ENCODE data around the gene LRRN3.

The LRRN3 gene

GRCh38 chr7:111174510-111174909 lies 83.6 kb downstream of the LRRN3 start:
- Histone ChIP-seq H2AK5ac (ENCODE audit: low read length) (no peak overlapping the region), H3K36me3 (ENCODE audit: control insufficient read depth, insufficient read depth, low read length) (no peaks in the 10 kb centered on the region), H2BK5ac (ENCODE audit: low read length) (no peak overlapping the region), H3K27ac (ENCODE audit: low read depth, low read length) (no peak overlapping the region), H3K9ac (ENCODE audit: low read length) (no peak overlapping the region), H3K4ac (ENCODE audit: low read depth, low read length) (no peak overlapping the region), H3K23ac (ENCODE audit: low read length) (no peak overlapping the region), H3K4me3 (ENCODE audit: low read length) (no peak overlapping the region), H3K27me3 (ENCODE audit: insufficient read depth, low read length, poor library complexity) (no peaks in the 10 kb centered on the region), H3K79me1 (ENCODE audit: low read length) (no peaks in the 10 kb centered on the region), H3K79me2 (ENCODE audit: control insufficient read depth, insufficient read depth, low read length) (no peaks in the 10 kb centered on the region), H4K8ac (ENCODE audit: low read depth, low read length) (no peak overlapping the region), H4K5ac (ENCODE audit: low read length) (no peak overlapping the region), H3K4me2 (ENCODE audit: low read length) (no peak overlapping the region), H2BK15ac (replicated peaks; ENCODE audit: low read depth) (no peak overlapping the region), H3K56ac (ENCODE audit: low read length) (no peak overlapping the region), H3K18ac (ENCODE audit: low read length) (no peak overlapping the region), H2BK120ac (ENCODE audit: low read depth, low read length) (no peak overlapping the region), H3K4me1 (ENCODE audit: control insufficient read depth, low read depth, low read length) (no peaks in the 10 kb centered on the region)
- DNase-seq = no peak
- WGBS (ENCODE audit: extremely low coverage, insufficient coverage, low lambda C conversion rate) = no CpG with 5 or more reads among the region's 3 CpGs

All from mesendoderm (in vitro differentiated cells).